Smooth muscle cell (in vitro differentiated cells): Measurements from ENCODE around the gene DNPH1. TPM values are rescaled to one million over a fixed set of nuclear protein-coding genes. Genes with fewer than 3 reads are reported as not detected.

Experiments
- DNase-seq: peaks from one replicate; lab custom pipeline; 2025; ENCODE audit not compliant: unreplicated experiment; lab: John Stamatoyannopoulos, UW
- H2AFZ ChIP-seq: fragments of 200-600 bp; sonication (generic); 2 replicates; pipeline ENCODE4 v1.6.0; 2016; ENCODE audit warnings: antibody characterized with exemption, low read depth, mild to moderate bottlenecking
- H3F3A ChIP-seq: fragments of 200-600 bp; sonication (generic); 2 replicates; pipeline ENCODE4 v1.6.0; 2017; ENCODE audit warnings: antibody characterized with exemption, low read depth
- H3K27ac ChIP-seq: fragments of 200-600 bp; sonication (generic); 2 replicates; pipeline ENCODE4 v1.5.1; 2016; ENCODE audit warnings: low read depth, mild to moderate bottlenecking
- H3K27me3 ChIP-seq: fragments of 200-600 bp; sonication (generic); 2 replicates; pipeline ENCODE4 v1.6.1; 2016; ENCODE audit warnings: low read depth, mild to moderate bottlenecking
- H3K36me3 ChIP-seq: fragments of 200-600 bp; sonication (generic); 2 replicates; pipeline ENCODE4 v1.5.1; 2016; ENCODE audit warnings: low read depth
- H3K4me1 ChIP-seq: fragments of 200-600 bp; sonication (generic); 2 replicates; pipeline ENCODE4 v1.5.1; 2016; ENCODE audit warnings: low read depth
- H3K4me2 ChIP-seq: fragments of 200-600 bp; sonication (generic); 2 replicates; pipeline ENCODE4 v1.6.0; 2016; ENCODE audit warnings: mild to moderate bottlenecking
- H3K4me3 ChIP-seq: fragments of 200-600 bp; sonication (generic); 2 replicates; pipeline ENCODE4 v1.5.1; 2016; ENCODE audit warnings: mild to moderate bottlenecking
- H3K79me2 ChIP-seq: fragments of 200-600 bp; sonication (generic); 2 replicates; pipeline ENCODE4 v1.6.0; 2016; ENCODE audit warnings: low read depth, mild to moderate bottlenecking
- H3K9ac ChIP-seq: fragments of 200-600 bp; sonication (generic); 2 replicates; pipeline ENCODE4 v1.6.0; 2016; ENCODE audit warnings: low read depth
- H3K9me3 ChIP-seq: fragments of 200-600 bp; sonication (generic); replicated peaks from 2 replicates; pipeline ENCODE4 v1.5.1; 2016; ENCODE audit warnings: low read depth
- H4K20me1 ChIP-seq: fragments of 200-600 bp; sonication (generic); 2 replicates; pipeline ENCODE4 v1.6.0; 2016; ENCODE audit warnings: low read depth
- WGBS: methylation state at CpG from one replicate; pipeline ENCODE4 v1.1.7; 2016; ENCODE audit warnings: low lambda C conversion rate; 5-methylcytosine and 5-hydroxymethylcytosine counted together
- polyA plus RNA-seq: library from polyadenylated mRNA; unstranded; fragments of >200 nt; fragmentation: Nextera tagmentation; extraction: Ambion mirVana; gene quantifications from 2 replicates; pipeline ENCODE4 v1.2.1, GENCODE V29; 2016
- total RNA-seq: library from RNA; depleted of rRNA; stranded (reverse); fragments of >200 nt; gene quantifications from 2 replicates; pipeline ENCODE4 v1.2.3, GENCODE V29; 2014
- TF ChIP-seq, protein P1 (sequence below): fragments of 200-600 bp; sonication (generic); IDR thresholded peaks from 2 replicates; pipeline ENCODE4 v1.5.1; 2017; ENCODE audit warnings: borderline replicate concordance, mild to moderate bottlenecking, antibody characterized with exemption; ENCODE audit not compliant: insufficient read depth, poor library complexity, severe bottlenecking

Gene DNPH1
- total and polyA plus RNA-seq, 2 experiments from 2014 or later: 33.8 to 82.1 TPM

DNA sequence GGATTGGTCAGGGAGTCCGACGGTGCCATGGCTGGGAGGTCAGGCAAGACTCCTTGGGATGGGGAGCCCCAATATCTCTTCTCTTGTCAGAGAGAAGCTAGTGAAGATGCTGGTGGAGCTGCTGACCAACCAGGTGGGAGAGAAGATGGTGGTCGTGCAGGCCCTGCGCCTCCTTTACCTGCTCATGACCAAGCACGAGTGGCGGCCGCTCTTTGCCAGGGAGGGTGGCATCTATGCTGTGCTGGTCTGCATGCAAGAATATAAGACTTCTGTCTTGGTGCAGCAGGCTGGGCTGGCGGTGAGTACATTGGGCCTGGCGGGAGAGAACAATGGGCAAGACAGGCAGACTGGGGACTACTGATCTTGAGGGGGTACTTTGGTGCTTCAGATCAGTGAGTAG lies 36.4 kb downstream of the DNPH1 start:
- Histone ChIP-seq H3K27ac (no peak overlapping the region), H3K36me3 (no peaks in the 10 kb centered on the region), H3F3A (no peaks in the 10 kb centered on the region), H3K4me1 (no peaks in the 10 kb centered on the region), H3K4me3 (no peak overlapping the region), H3K4me2 (no peak overlapping the region), H3K9ac (no peak overlapping the region), H3K27me3 (no peaks in the 10 kb centered on the region), H3K79me2 (no peaks in the 10 kb centered on the region), H4K20me1 (no peaks in the 10 kb centered on the region), H2AFZ (no peak overlapping the region), H3K9me3 (no peaks in the 10 kb centered on the region)
- 99% methylated on average over 9 of the region's 9 CpGs for WGBS
- no peak for DNase-seq
- TF ChIP-seq, protein P1, sequence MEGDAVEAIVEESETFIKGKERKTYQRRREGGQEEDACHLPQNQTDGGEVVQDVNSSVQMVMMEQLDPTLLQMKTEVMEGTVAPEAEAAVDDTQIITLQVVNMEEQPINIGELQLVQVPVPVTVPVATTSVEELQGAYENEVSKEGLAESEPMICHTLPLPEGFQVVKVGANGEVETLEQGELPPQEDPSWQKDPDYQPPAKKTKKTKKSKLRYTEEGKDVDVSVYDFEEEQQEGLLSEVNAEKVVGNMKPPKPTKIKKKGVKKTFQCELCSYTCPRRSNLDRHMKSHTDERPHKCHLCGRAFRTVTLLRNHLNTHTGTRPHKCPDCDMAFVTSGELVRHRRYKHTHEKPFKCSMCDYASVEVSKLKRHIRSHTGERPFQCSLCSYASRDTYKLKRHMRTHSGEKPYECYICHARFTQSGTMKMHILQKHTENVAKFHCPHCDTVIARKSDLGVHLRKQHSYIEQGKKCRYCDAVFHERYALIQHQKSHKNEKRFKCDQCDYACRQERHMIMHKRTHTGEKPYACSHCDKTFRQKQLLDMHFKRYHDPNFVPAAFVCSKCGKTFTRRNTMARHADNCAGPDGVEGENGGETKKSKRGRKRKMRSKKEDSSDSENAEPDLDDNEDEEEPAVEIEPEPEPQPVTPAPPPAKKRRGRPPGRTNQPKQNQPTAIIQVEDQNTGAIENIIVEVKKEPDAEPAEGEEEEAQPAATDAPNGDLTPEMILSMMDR: no peak

DNA sequence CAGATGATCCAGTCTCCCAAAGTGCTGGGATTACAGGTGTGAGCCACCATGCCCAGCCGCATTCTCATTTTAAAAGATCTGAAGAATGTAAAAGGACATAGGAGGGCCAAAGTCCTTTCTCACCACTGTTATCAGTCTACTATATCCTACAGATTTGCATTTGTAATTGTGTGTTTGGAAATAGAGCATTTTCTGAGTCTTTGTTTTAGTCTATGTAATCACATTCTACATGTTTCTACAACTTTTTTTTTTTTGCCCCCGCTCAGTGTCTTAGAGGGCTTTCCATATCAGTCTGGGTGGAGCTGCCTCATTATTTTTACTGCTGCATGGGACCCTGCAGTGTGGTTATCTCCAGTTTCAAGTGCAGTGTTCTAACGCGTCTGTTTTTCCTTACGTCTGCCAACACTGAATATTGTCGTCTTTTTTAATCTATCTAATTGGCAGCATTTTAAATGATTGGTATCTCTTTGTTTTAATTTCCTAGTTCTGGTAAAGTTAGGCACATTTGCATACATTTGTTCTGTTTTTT lies 39.4 kb downstream of the DNPH1 start:
- Histone ChIP-seq H3K27me3 (no peaks in the 10 kb centered on the region), H3K36me3 (no peaks in the 10 kb centered on the region), H3K9ac (no peak overlapping the region), H3K4me2 (no peak overlapping the region), H3K27ac (no peak overlapping the region), H3K4me3 (no peak overlapping the region), H3F3A (no peaks in the 10 kb centered on the region), H3K4me1 (no peaks in the 10 kb centered on the region), H3K79me2 (no peaks in the 10 kb centered on the region), H2AFZ (no peak overlapping the region), H3K9me3 (no peaks in the 10 kb centered on the region), H4K20me1 (no peaks in the 10 kb centered on the region)
- no peak for DNase-seq
- TF ChIP-seq, protein P1: no peak
- WGBS: 53% methylated on average over 6 of the region's 6 CpGs

DNA sequence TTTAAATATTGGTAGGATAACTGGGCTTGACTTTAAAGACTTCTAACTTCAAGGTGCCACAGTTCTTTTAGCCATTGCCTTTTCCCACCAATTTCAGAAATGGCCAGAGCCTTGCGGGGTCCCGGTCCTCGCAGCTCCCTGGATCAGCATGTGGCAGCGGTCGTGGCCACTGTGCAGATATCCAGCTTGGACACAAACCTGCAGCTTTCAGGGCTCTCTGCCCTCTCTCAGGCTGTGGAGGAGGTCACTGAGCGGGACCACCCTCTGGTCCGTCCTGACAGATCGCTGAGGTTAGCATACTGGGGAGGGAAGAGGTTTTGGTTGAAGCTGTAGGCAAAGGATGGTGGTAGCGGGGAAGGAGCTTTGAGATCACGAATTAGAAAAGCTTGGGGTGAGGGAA lies 40.9 kb downstream of the DNPH1 start:
- H3K36me3 ChIP-seq: no peaks in the 10 kb centered on the region
- no peak overlapping the region for H3K4me2 ChIP-seq
- H3K4me3 ChIP-seq: no peak overlapping the region
- H3K27ac ChIP-seq: no peak overlapping the region
- TF ChIP-seq, protein P1: no peak
- H2AFZ ChIP-seq: no peak overlapping the region
- no peaks in the 10 kb centered on the region for H3F3A ChIP-seq
- H3K9ac ChIP-seq: no peak overlapping the region
- H3K4me1 ChIP-seq: no peaks in the 10 kb centered on the region
- H3K27me3 ChIP-seq: no peaks in the 10 kb centered on the region
- no peak for DNase-seq
- H3K9me3 ChIP-seq: no peaks in the 10 kb centered on the region
- H3K79me2 ChIP-seq: no peaks in the 10 kb centered on the region
- no peaks in the 10 kb centered on the region for H4K20me1 ChIP-seq
- 92% methylated on average over 10 of the region's 10 CpGs for WGBS

DNA sequence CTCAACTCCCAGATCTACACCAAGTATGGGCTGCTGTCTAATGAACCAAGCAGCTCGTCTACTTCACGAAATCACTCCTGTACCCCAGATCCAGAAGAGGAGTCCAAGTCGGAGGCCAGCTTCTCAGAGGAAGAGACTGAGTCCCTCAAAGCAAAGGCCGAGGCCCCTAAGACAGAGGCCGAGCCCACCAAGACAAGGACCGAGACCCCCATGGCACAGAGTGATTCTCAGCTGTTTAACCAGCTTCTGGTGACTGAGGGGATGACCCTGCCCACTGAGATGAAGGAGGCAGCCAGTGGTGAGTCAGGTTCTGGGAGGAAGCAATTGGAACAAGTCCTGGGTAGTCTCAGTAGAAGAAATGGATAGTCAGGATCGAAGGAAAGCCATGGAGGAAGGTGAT lies 41.5 kb downstream of the DNPH1 start:
- Histone ChIP-seq H3K9ac (no peak overlapping the region), H3K27me3 (no peaks in the 10 kb centered on the region), H3K4me1 (no peaks in the 10 kb centered on the region), H3K9me3 (no peaks in the 10 kb centered on the region), H3F3A (no peaks in the 10 kb centered on the region), H3K36me3 (no peaks in the 10 kb centered on the region), H3K79me2 (no peaks in the 10 kb centered on the region), H2AFZ (no peak overlapping the region), H3K4me2 (no peak overlapping the region), H3K4me3 (no peak overlapping the region), H4K20me1 (no peaks in the 10 kb centered on the region), H3K27ac (no peak overlapping the region)
- TF ChIP-seq, protein P1: no peak
- DNase-seq: no peak
- WGBS: 97% methylated on average over 7 of the region's 7 CpGs
